Erythroblast (primary cell): ENCODE measurements around the gene HOXA13.

Experiments
- GATA1 ChIP-seq: IDR thresholded peaks from 2 replicates; pipeline ENCODE4 v1.6.1; 2011; ENCODE audit warnings: low read depth, mild to moderate bottlenecking, control low read depth, low read length, moderate library complexity
- POLR2A ChIP-seq: IDR thresholded peaks from 2 replicates; pipeline ENCODE4 v1.6.1; 2011; ENCODE audit warnings: mild to moderate bottlenecking, low read length

- TF ChIP-seq POLR2A, result no peak
- TF ChIP-seq GATA1, result no peak
Observed at GRCh38 chr7:27174874-27175625, 24.8 kb downstream of the HOXA13 start.
